ENCODE results near the gene SEL1L3.

Gene SEL1L3

GRCh38 chr4:25845841-25846653 lies 16.7 kb downstream of the SEL1L3 start:
- DNase-seq = no peak

DNA sequence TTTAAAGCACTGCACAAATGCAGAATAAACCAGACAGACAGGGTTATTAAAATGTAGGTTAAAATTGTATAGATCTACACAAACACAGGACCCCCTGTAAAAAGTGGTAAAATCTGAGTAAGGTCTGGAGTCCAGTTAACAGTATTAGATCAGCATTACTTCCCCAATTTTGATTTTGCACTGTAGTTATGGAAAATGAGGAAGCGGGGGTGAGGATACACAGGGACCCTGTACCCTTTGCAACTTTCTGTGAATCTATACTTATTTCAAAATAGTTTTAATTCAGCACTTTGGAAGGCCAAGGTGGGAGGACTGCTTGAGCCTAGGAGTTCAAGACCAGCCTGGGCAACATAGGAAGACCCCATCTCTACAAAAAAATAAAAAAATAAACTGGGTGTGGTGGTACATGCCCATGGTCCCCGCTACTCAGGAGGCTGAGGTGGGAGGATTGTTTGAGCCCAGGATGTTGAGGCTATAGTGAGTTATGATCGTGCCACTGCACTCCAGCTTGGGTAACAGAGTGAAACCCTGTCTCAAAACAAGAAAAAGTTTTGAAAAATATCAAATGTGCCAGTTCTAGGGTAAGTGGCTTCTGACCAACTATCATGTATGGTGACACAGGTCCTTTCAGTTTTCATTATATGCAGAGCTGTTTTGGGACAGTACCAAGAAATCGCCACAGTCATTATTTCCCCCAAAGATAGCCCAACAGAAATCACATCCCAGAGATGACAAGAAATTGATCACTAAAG lies 17.7 kb downstream of the SEL1L3 start:
- no peak for DNase-seq

- DNase-seq = no peak
These were observed 19.3 kb downstream of the SEL1L3 start for GRCh38 chr4:25843340-25844097.

GRCh38 chr4:25842229-25842845 lies 20.5 kb downstream of the SEL1L3 start:
- no peak for DNase-seq

DNA sequence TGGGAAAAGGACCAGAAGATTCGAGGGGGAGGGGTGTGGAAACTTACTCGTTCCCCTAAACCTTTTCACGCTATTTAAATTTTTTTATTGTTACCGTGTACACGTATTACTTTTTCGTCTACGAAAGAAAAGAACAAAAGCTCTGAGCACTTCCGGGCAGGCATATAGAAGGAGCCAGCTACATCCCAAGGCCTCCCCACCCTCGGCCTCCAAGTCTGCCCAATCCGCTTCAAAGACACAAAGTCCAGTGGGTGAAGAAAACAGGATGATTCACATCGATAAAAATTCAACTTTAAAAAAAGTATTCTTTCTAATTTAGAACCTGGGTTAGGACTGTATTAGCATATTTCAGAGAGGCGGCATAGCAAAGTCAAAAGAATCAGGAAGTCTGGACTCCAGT lies 23.1 kb downstream of the SEL1L3 start:
- DNase-seq = no peak

DNA sequence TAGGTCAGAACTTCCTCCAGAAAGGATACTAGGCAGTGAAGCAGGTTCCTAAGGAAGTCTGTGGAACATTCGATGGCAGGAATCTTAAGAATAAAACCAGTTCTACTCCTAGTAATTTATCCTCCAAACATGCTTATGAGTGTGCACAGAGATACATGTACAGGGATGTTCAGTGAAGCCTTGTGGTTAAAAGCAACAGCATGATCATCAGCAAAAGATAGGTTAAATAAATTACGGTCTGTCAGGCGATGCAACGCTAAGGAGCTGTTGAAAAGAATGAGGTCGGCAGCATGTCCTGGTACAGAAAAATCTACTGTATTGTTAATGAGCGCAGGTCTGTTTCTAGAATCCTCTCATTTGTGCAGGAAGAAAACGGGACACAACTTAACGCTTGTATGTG lies 23.6 kb downstream of the SEL1L3 start:
- DNase-seq = no peak

- no peak for DNase-seq
These were observed 24.3 kb downstream of the SEL1L3 start for GRCh38 chr4:25838526-25838925.

- no peak for DNase-seq
These were observed 25.7 kb downstream of the SEL1L3 start for GRCh38 chr4:25837107-25837506.

DNA sequence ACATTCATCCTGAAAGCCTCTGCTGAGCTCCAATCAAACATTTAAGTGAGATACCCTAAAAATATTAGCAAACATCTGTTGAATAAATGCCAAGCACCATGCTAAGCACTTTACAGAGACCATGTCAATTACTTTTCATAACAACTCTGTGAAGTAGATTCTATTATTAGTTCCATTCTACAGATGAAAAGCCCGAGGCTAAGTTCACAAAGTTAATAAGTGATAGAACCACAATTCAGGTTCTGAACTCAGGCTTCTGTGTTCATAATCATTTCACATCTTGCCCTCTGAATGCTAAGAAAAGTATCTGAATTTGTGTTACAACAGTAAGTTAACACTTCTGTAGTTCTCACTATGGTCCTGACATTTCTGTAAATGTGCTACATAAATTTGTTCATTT lies 27.4 kb downstream of the SEL1L3 start:
- DNase-seq = no peak

DNA sequence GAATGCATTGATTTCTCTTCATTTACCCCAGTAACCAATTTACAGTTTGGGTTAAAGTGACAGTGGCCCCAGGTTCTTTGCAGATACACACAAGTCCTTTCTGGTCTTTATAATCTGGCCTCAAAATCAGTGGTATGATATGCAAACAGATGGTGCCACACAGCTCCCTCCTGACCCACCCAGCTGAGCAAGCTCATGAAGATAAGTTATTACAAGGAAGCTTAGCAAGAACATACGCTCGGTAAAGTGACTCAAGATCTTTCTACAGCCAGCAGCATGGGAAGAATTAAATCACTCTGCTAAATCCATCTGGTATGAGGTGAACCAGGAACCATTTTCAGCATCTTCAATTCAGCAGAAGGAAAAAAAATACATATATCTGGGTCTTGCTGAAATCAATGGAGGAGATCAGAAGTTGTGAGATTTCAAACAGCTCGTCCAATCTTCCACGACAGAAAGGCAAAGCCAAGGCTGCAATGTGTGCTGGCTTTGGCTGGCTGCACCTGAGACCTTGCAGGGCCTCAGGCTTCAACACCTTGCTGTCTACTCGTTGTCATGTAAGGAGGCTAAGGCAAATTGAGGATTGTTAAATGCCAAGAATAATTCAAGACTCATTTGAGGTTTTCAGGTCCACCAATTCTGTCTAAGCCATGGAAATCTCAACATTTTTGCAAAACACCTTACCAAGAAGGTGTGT lies 28.2 kb downstream of the SEL1L3 start:
- DNase-seq = no peak

- no peak for DNase-seq
These were observed 32.2 kb downstream of the SEL1L3 start for GRCh38 chr4:25830548-25830947.

- DNase-seq = no peak
These were observed 34.9 kb downstream of the SEL1L3 start for GRCh38 chr4:25827897-25828296.

DNA sequence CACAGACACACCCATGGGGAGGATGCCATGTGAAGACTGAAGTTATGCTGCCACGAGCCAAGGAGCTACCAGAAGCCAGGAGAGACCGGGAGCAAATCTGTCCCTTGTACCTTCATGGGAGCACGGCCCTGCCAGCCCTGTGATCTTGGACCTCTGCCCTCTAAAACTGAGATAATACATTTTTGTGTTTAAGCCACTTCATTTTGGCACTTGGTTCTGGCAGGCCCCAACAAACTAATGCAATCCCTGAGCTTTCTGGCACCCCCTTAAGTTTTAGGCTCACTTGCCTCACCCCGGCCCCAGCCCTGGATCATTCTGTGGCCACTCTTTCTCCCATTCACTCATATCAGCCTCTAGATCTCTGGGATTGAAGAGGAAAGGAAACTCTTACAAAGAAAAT lies 35.4 kb downstream of the SEL1L3 start:
- DNase-seq = no peak

DNA sequence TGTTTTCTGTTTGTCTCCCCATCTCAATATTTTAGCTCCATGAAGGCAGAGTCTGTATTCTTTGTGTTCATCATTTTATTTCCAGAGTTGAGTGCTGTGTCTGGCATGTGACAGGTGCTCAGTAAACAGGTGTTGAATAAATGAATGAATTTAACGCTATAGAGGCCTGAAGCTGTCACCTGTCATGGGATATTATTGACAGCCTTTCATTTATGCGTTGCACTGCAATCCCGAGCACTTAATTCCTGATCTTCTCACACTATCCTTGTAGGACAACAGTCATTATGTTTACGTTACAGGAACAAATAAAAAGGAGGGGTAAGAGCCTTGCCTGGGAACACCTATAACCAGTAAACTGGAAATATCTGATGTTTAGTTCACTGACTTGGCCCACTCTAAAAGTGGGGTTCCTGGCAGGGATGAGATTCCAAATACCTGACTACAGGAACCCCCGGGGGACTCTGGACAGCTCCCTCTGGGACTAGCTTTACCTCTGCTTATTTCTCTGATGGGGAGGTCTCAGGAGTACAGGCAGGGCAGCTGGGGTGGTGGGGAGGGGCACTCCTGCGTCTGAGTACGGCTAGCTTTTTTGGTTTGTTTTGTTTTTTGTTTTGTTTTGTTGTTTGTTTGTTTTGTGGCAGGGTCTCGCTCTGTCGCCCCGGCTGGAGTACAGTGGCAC lies 36.6 kb downstream of the SEL1L3 start:
- DNase-seq = no peak

GRCh38 chr4:25823632-25824031 lies 39.2 kb downstream of the SEL1L3 start:
- DNase-seq = no peak

DNA sequence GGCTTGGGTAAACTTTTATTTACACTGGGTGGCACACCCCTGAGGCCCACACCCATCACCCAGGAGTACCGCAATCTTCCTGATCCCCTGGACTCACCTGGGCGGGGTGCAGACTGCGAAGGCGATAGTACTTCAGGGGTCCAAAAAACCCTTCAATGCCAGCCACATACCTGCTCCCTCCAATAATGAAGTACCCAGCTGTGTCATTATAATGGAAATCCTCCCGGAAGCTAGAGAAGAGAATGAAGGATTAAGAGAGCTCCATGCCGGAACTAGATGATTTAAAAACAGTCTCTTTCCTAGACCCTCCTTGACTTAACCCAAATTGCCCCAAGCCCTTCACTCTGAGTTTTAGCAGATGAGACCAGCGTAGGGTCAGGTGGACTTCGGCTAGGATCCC lies 40.9 kb downstream of the SEL1L3 start:
- DNase-seq = no peak

- DNase-seq = no peak
These were observed 41.5 kb downstream of the SEL1L3 start for GRCh38 chr4:25821267-25821666.

- DNase-seq = no peak
These were observed 43.9 kb downstream of the SEL1L3 start for GRCh38 chr4:25818876-25819275.

DNA sequence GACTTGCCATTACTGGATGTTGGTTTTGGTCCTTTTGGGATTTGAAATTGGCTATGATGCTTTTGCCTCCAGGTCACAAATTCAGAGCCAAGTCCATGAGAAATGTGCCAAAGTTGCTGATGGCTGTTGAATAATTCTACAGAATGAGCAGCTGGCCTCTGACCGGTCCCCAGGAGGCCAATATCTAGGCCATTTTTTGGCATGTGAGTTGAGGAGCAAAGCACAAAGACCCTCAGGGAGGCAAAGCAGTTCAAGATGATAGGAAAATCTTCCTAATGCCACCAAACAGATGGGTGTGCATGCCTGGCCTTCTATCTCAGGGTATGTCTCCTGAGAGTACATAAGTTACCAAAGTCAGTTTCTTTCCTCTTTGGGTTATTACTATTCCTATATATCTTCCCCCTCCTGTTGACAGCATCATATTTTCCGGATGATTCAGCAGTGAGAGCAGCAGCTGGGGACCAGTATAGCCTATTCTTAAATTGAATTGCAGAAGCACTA lies 44.4 kb downstream of the SEL1L3 start:
- no peak for DNase-seq

GRCh38 chr4:25817059-25817681 lies 45.6 kb downstream of the SEL1L3 start:
- DNase-seq = no peak

DNA sequence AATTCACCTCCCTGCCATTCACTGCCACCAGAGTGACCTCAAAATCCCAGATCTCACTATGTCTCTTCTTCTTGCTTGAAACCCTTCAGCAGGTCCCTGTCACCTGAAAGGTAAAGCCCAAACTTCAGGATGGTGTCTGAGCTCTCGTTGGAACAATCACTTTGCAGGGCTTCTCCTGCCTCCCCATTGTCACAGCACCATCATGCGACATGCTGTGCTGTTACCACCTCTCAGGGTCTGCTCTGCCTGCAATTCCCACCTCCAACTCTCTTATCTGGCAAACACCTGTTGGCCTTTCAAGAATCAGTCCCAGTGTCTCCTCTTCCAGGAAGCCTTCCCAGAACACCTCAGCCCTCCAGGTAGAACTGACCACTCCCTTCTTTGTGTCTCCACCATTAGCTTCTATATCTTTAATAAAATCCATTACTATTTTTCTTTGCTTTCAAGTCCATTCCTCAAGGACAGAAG lies 46.2 kb downstream of the SEL1L3 start:
- no peak for DNase-seq

Measured in retina (tissue), 1 donor.